Activated naive CD8-positive, alpha-beta T cell treated with anti-CD3 and anti-CD28 coated beads, Interleukin-2, amount 50 U/mL, for 24 hours (primary cell): ENCODE results near the gene THBS4.

Experiments
- ATAC-seq: fragments of 150-1000 bp; cut with Tn5 transposase; one replicate; pipeline ENCODE4 v1.10.0; 2021
- DNase-seq: peaks from one replicate; pipeline ENCODE4 v3.0.0; 2021
- H3K27ac Mint-ChIP-seq: one replicate; pipeline ENCODE4 v1.8.0; 2021; ENCODE audit warnings: mild to moderate bottlenecking, mixed read lengths
- H3K27me3 Mint-ChIP-seq: one replicate; pipeline ENCODE4 v1.8.0; 2021; ENCODE audit warnings: mixed read lengths
- H3K36me3 Mint-ChIP-seq: one replicate; pipeline ENCODE4 v1.8.0; 2021; ENCODE audit warnings: low read depth, mixed read lengths
- H3K4me1 Mint-ChIP-seq: one replicate; pipeline ENCODE4 v1.8.0; 2021; ENCODE audit warnings: mixed read lengths
- H3K4me3 Mint-ChIP-seq: one replicate; pipeline ENCODE4 v1.8.0; 2021; ENCODE audit warnings: mild to moderate bottlenecking, moderate library complexity, mixed read lengths
- H3K9me3 Mint-ChIP-seq: one replicate; pipeline ENCODE4 v1.8.0; 2021; ENCODE audit warnings: mixed read lengths

The THBS4 gene

GRCh38 chr5:80060966-80061365 lies 25.8 kb downstream of the THBS4 start:
- H3K27ac Mint-ChIP-seq: no peak overlapping the region
- no peak overlapping the region for H3K4me3 Mint-ChIP-seq
- H3K36me3 Mint-ChIP-seq: peaks cover 1% of the 10 kb centered on the region
- no peak for DNase-seq
- ATAC-seq: no peak
- peaks cover 5% of the 10 kb centered on the region for H3K4me1 Mint-ChIP-seq
- H3K27me3 Mint-ChIP-seq: no peaks in the 10 kb centered on the region
- H3K9me3 Mint-ChIP-seq: no peaks in the 10 kb centered on the region

GRCh38 chr5:80061547-80061946 lies 26.4 kb downstream of the THBS4 start:
- H3K27ac Mint-ChIP-seq: no peak overlapping the region
- no peaks in the 10 kb centered on the region for H3K27me3 Mint-ChIP-seq
- H3K4me3 Mint-ChIP-seq: no peak overlapping the region
- H3K36me3 Mint-ChIP-seq: peaks cover 1% of the 10 kb centered on the region
- peaks cover 5% of the 10 kb centered on the region for H3K4me1 Mint-ChIP-seq
- ATAC-seq: no peak
- no peaks in the 10 kb centered on the region for H3K9me3 Mint-ChIP-seq
- DNase-seq: no peak

- Mint-ChIP-seq H3K27me3 (no peaks in the 10 kb centered on the region), H3K4me1 (peaks cover 5% of the 10 kb centered on the region), H3K9me3 (no peaks in the 10 kb centered on the region), H3K27ac (no peak overlapping the region), H3K36me3 (peaks cover 1% of the 10 kb centered on the region), H3K4me3 (no peak overlapping the region)
- ATAC-seq (no peak), DNase-seq (no peak)
These were observed 29.0 kb downstream of the THBS4 start for GRCh38 chr5:80064124-80064523.

DNA sequence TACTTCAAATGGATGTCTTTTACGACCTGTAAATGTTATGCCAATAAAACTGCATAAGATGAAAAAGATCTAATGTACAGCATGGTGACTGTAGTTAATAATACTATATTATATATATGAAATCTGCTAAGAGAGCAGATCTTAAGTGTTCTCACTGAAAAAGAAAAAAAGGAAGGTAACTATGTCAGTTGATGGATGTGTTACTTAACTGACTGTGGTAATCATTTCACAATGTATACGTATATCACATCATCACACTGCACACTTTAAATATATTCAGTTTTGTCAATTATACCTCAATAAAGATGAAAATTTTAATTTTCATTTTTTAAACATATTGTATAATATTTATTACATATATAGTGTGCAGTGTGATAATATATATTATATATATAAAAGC lies 31.9 kb downstream of the THBS4 start:
- ATAC-seq (no peak), DNase-seq (no peak)
- no peak overlapping the region for H3K4me3 Mint-ChIP-seq
- peaks cover 7% of the 10 kb centered on the region for H3K4me1 Mint-ChIP-seq
- no peaks in the 10 kb centered on the region for H3K27me3 Mint-ChIP-seq
- no peaks in the 10 kb centered on the region for H3K9me3 Mint-ChIP-seq
- no peak overlapping the region for H3K27ac Mint-ChIP-seq
- peaks cover 1% of the 10 kb centered on the region for H3K36me3 Mint-ChIP-seq

GRCh38 chr5:80067531-80068245 lies 32.5 kb downstream of the THBS4 start:
- ATAC-seq (no peak), DNase-seq (no peak)
- H3K36me3 Mint-ChIP-seq: peaks cover 1% of the 10 kb centered on the region
- no peaks in the 10 kb centered on the region for H3K27me3 Mint-ChIP-seq
- H3K9me3 Mint-ChIP-seq: no peaks in the 10 kb centered on the region
- H3K4me1 Mint-ChIP-seq: peaks cover 7% of the 10 kb centered on the region
- H3K4me3 Mint-ChIP-seq: no peak overlapping the region
- no peak overlapping the region for H3K27ac Mint-ChIP-seq

- H3K27ac Mint-ChIP-seq: no peak overlapping the region
- H3K36me3 Mint-ChIP-seq: peaks cover 1% of the 10 kb centered on the region
- DNase-seq (no peak), ATAC-seq (no peak)
- H3K4me1 Mint-ChIP-seq: peaks cover 7% of the 10 kb centered on the region
- no peaks in the 10 kb centered on the region for H3K27me3 Mint-ChIP-seq
- H3K4me3 Mint-ChIP-seq: no peak overlapping the region
- no peaks in the 10 kb centered on the region for H3K9me3 Mint-ChIP-seq
These were observed 33.1 kb downstream of the THBS4 start for GRCh38 chr5:80068246-80068636.

- DNase-seq: no peak
These were observed 33.6 kb downstream of the THBS4 start for GRCh38 chr5:80068775-80069174.

GRCh38 chr5:80069251-80069800 lies 34.2 kb downstream of the THBS4 start:
- no peak overlapping the region for H3K27ac Mint-ChIP-seq
- peaks cover 7% of the 10 kb centered on the region for H3K4me1 Mint-ChIP-seq
- H3K27me3 Mint-ChIP-seq: no peaks in the 10 kb centered on the region
- ATAC-seq: no peak
- DNase-seq: no peak
- peaks cover 1% of the 10 kb centered on the region for H3K36me3 Mint-ChIP-seq
- H3K9me3 Mint-ChIP-seq: no peaks in the 10 kb centered on the region
- no peak overlapping the region for H3K4me3 Mint-ChIP-seq

More at GRCh38 chr5:80068775-80069174, 33.6 kb downstream of the THBS4 start:
- Mint-ChIP-seq H3K27ac (no peak overlapping the region), H3K4me1 (peaks cover 7% of the 10 kb centered on the region), H3K9me3 (no peaks in the 10 kb centered on the region), H3K36me3 (peaks cover 1% of the 10 kb centered on the region), H3K27me3 (no peaks in the 10 kb centered on the region), H3K4me3 (no peak overlapping the region)
- ATAC-seq: no peak

GRCh38 chr5:80069918-80070318 lies 34.8 kb downstream of the THBS4 start:
- H3K4me3 Mint-ChIP-seq: no peak overlapping the region
- H3K4me1 Mint-ChIP-seq: peaks cover 7% of the 10 kb centered on the region
- H3K27ac Mint-ChIP-seq: no peak overlapping the region
- ATAC-seq (no peak), DNase-seq (no peak)
- H3K36me3 Mint-ChIP-seq: peaks cover 1% of the 10 kb centered on the region
- H3K27me3 Mint-ChIP-seq: no peaks in the 10 kb centered on the region
- H3K9me3 Mint-ChIP-seq: no peaks in the 10 kb centered on the region

DNA sequence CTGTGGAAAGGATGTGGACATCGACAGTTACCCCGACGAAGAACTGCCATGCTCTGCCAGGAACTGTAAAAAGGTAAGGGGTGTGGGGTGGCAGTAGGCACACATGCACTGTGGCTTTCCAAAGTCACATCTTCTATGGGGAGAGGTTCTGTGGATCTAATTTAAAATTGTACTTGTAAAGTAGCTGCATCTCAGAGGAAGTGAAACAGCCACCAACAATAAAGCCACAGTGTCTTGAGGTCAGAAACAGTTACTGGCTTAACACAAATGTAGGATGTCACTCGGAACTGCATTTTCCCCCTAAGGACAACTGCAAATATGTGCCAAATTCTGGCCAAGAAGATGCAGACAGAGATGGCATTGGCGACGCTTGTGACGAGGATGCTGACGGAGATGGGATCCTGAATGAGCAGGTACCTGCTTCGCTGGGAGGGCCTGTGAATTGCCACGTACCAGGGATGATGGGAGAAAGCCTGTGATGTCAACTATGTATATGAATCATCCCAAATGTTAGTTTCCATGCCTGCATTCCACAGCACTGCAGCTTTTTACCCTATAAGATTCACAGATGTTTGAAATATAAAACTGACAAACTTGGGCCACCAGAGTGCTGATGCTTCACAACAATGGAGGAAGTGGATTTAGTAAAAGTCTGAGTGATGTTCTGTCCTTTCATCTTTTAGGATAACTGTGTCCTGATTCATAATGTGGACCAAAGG lies 35.3 kb downstream of the THBS4 start:
- Mint-ChIP-seq H3K27me3 (no peaks in the 10 kb centered on the region), H3K27ac (no peak overlapping the region), H3K36me3 (no peaks in the 10 kb centered on the region), H3K4me3 (no peak overlapping the region), H3K9me3 (no peaks in the 10 kb centered on the region), H3K4me1 (peaks cover 7% of the 10 kb centered on the region)
- ATAC-seq: no peak
- no peak for DNase-seq

GRCh38 chr5:80071510-80072021 lies 36.4 kb downstream of the THBS4 start:
- H3K9me3 Mint-ChIP-seq: no peaks in the 10 kb centered on the region
- H3K36me3 Mint-ChIP-seq: no peaks in the 10 kb centered on the region
- no peak overlapping the region for H3K27ac Mint-ChIP-seq
- H3K4me1 Mint-ChIP-seq: peaks cover 7% of the 10 kb centered on the region
- no peak for DNase-seq
- no peak for ATAC-seq
- no peaks in the 10 kb centered on the region for H3K27me3 Mint-ChIP-seq
- H3K4me3 Mint-ChIP-seq: no peak overlapping the region

GRCh38 chr5:80072103-80073073 lies 37.2 kb downstream of the THBS4 start:
- H3K36me3 Mint-ChIP-seq: no peaks in the 10 kb centered on the region
- H3K27me3 Mint-ChIP-seq: no peaks in the 10 kb centered on the region
- H3K27ac Mint-ChIP-seq: no peak overlapping the region
- peaks cover 7% of the 10 kb centered on the region for H3K4me1 Mint-ChIP-seq
- ATAC-seq (no peak), DNase-seq (no peak)
- H3K9me3 Mint-ChIP-seq: no peaks in the 10 kb centered on the region
- H3K4me3 Mint-ChIP-seq: no peak overlapping the region

GRCh38 chr5:80076131-80077050 lies 41.2 kb downstream of the THBS4 start:
- Mint-ChIP-seq H3K27ac (no peak overlapping the region), H3K27me3 (no peaks in the 10 kb centered on the region), H3K4me1 (no peaks in the 10 kb centered on the region), H3K4me3 (no peak overlapping the region), H3K9me3 (no peaks in the 10 kb centered on the region), H3K36me3 (no peaks in the 10 kb centered on the region)
- no peak for ATAC-seq
- no peak for DNase-seq
